Nephron progenitor cell (in vitro differentiated cells): Measurements from ENCODE around the gene RIPK4.

Source experiments
- DNase-seq: peaks from one replicate; pipeline ENCODE4 v3.0.0; 2021
- H3K27ac Mint-ChIP-seq: 2 replicates; pipeline ENCODE4 v1.8.0; 2021; ENCODE audit warnings: mild to moderate bottlenecking, moderate library complexity, mixed read lengths
- H3K27me3 Mint-ChIP-seq: 2 replicates; pipeline ENCODE4 v1.8.0; 2021; ENCODE audit warnings: mild to moderate bottlenecking, low read depth, mixed read lengths; ENCODE audit not compliant: poor library complexity
- H3K36me3 Mint-ChIP-seq: 2 replicates; pipeline ENCODE4 v1.8.0; 2021; ENCODE audit warnings: low read depth, mixed read lengths
- H3K4me1 Mint-ChIP-seq: 2 replicates; pipeline ENCODE4 v1.8.0; 2021; ENCODE audit warnings: mixed read lengths
- H3K4me3 Mint-ChIP-seq: 2 replicates; pipeline ENCODE4 v1.8.0; 2021; ENCODE audit warnings: mild to moderate bottlenecking, moderate library complexity, mixed read lengths
- H3K9me3 Mint-ChIP-seq: 2 replicates; pipeline ENCODE4 v1.8.0; 2021; ENCODE audit warnings: mild to moderate bottlenecking, moderate library complexity, mixed read lengths
- CTCF ChIP-seq: fragments of 200-600 bp; sonication (generic); IDR thresholded peaks from 2 replicates; pipeline ENCODE4 v1.5.0; 2021; ENCODE audit warnings: antibody characterized with exemption

The RIPK4 gene

GRCh38 chr21:41745026-41745820, 21.6 kb downstream of the RIPK4 start:
- no peak for DNase-seq
- Mint-ChIP-seq H3K27ac (no peak overlapping the region), H3K4me3 (no peak overlapping the region), H3K36me3 (no peaks in the 10 kb centered on the region), H3K9me3 (no peaks in the 10 kb centered on the region), H3K4me1 (peaks cover 45% of the 10 kb centered on the region), H3K27me3 (peaks cover 8% of the 10 kb centered on the region)
- TF ChIP-seq CTCF, result no peak

- no peaks in the 10 kb centered on the region for H3K36me3 Mint-ChIP-seq
Observed at GRCh38 chr21:41744028-41744930, 22.6 kb downstream of the RIPK4 start.

GRCh38 chr21:41743321-41744027, 23.4 kb downstream of the RIPK4 start:
- peaks cover 10% of the 10 kb centered on the region for H3K9me3 Mint-ChIP-seq
- H3K27me3 Mint-ChIP-seq, result peaks cover 11% of the 10 kb centered on the region
- no peak for DNase-seq
- peaks cover 27% of the 10 kb centered on the region for H3K4me1 Mint-ChIP-seq
- no peak overlapping the region for H3K27ac Mint-ChIP-seq
- H3K4me3 Mint-ChIP-seq, result no peak overlapping the region
- no peak for TF ChIP-seq CTCF
- H3K36me3 Mint-ChIP-seq, result peaks cover 5% of the 10 kb centered on the region

More at GRCh38 chr21:41744028-41744930, 22.6 kb downstream of the RIPK4 start:
- Mint-ChIP-seq H3K9me3 (peaks cover 2% of the 10 kb centered on the region), H3K4me1 (peaks cover 35% of the 10 kb centered on the region), H3K4me3 (no peak overlapping the region), H3K27ac (no peak overlapping the region), H3K27me3 (peaks cover 8% of the 10 kb centered on the region)
- no peak for DNase-seq
- TF ChIP-seq CTCF, result no peak

- no peak overlapping the region for H3K27ac Mint-ChIP-seq
- no peak for TF ChIP-seq CTCF
- H3K27me3 Mint-ChIP-seq, result peaks cover 11% of the 10 kb centered on the region
- peaks cover 19% of the 10 kb centered on the region for H3K4me1 Mint-ChIP-seq
- no peak overlapping the region for H3K4me3 Mint-ChIP-seq
- H3K9me3 Mint-ChIP-seq, result peaks cover 22% of the 10 kb centered on the region
- peaks cover 15% of the 10 kb centered on the region for H3K36me3 Mint-ChIP-seq
- DNase-seq, result no peak
Observed at GRCh38 chr21:41742073-41742875, 24.6 kb downstream of the RIPK4 start.
